Islet of Langerhans (tissue), 1 donor: ENCODE measurements around the gene POLR2F.
"Not testable (repeated sequence)": the region's sequence is repeated elsewhere in the genome, so short reads cannot be mapped to it uniquely, and the experiment has no call there.

Experiments
- FAIRE-seq: peaks from one replicate; lab custom pipeline; 2011; peaks lifted over from hg19 to GRCh38; lab: Jason Lieb, UNC

Gene POLR2F

DNA sequence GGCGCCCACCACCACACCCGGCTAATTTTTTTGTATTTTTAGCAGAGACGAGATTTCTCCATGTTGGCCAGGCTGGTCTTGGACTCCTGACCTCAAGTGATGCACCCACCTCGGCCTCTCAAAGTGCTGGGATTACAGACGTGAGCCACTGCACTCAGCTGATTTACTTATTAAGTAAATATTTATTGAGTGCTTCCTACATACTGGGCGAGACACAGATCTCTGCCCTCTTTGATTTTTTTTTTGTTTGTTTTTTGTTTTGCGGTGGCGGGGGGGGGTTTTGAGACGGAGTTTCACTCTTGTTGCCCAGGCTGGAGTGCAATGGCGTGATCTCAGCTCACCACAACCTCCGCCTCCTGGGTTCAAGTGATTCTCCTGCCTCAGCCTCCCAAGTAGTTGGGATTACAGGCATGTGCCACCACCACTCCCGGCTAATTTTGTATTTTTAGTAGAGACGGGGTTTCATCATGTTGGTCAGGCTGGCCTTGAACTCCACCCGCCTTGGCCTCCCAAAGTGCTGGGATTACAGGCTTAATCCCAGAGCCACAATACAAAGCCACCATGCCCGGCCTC is 2.4 kb downstream of the POLR2F start:
- FAIRE-seq: not testable (repeated sequence)

DNA sequence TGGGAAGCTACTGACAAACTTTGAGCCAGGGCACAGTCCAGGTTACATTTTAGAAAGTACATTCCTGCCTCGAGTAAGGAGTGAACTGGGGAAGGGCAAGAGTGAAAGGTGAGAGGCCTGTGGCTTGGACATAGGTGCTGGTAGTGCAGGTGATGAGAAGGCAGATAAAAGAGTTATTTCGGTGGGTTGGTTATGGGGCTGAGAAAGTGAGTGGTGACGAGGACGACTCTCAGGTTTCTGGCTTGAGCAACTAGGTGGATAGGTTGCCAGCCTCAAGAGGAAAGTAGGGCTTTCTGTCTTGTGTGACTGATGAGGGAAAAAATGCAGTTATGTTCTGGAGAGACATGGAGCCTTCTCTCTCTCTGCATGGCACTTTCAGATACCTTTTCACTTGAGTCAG is 3.7 kb downstream of the POLR2F start:
- no peak for FAIRE-seq

DNA sequence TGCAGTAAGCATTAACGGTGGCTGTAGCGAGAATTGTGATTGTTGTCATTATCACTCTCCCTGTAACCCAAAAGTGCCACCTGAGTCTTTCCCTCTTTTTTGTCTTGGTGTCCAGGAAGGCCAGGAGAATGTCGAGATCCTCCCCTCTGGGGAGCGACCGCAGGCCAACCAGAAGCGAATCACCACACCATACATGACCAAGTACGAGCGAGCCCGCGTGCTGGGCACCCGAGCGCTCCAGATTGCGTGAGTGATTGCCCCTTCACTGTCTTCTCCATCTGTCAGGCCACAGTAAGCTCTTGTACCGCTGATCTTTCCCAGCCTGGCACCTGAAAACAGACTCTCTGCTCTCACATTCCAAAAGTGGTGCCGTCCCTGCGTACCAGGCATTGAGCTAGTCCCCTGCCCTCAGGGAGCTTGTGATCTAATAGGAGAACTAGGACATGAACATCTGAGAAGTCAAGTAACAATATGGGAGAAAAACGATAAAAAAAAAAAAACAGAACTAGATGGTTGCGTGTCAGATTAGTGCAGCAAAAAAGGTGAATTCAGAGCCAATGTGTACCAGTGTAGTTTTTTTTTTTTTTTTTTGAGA is 5.8 kb downstream of the POLR2F start:
- no peak for FAIRE-seq

DNA sequence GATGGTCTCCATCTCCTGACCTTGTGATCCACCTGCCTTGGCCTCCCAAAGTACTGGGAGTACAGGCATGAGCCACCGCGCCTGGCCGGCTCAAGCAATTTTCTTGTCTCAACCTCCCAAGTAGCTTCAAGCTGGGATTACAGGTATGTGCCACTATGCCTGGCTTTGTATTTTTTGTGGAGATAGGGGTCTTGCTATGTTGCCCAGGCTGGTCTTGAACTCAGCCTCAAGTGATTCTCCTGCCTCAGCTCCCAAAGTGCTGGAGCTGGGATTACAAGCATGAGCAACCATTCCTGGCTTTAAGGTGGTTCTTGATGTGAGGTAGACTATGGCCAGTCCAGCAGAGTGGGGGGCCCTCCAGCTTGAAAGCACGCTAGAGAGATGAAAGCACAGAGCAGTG is 7.6 kb downstream of the POLR2F start:
- FAIRE-seq: no peak

DNA sequence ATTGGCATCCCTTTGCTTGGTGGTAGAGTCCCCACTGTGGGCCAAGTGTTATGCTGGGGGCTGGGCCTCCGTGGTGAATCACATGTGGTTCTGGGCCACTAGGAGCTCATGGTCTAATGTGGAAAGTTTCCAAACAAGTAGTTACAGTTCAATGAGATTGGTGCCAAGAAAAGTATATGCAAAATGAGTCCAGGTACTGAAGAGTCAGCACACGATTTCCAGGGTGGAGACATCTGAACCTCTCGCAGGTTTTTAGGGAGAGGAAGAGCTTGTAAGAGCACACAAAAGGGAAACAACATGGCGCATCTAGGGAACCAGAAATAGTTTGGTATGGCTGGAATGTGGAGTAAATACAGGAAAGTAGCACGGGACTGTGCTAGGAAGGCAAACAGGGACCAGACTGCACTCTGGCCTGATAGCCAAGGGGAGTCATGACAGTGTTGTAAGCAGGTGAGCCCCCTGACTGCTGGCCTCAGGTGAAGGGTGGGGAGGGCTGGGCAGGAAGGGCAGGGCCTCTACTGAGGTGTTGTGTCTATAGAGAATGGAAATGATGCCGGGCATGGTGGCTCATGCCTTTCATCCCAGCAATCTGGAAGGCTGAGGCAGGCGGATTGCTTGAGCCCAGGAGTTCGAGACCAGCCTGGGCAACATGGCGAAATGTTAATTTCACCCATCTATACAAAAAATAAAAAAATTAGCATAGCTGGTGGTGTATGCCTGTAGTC is 12.6 kb downstream of the POLR2F start:
- FAIRE-seq: no peak

DNA sequence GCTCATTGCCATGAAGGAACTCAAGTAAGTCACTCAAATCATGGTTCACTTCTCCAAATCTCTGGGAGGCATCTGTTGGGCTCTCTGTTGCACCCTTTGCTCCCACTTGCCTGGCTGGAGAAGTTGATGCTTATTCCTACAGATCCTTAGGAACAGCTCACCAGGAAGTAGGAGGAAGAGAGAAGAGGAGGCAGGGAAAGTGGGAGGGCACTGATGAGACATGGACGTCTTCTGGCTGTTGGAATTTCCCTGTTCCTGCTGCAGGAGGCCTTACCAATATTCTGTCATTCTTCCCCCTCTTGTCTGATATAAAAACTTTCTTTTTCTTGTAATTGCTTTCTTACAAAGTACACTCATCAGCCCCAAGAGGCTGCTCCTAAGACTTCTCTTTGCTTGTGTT is 13.6 kb downstream of the POLR2F start:
- no peak for FAIRE-seq

DNA sequence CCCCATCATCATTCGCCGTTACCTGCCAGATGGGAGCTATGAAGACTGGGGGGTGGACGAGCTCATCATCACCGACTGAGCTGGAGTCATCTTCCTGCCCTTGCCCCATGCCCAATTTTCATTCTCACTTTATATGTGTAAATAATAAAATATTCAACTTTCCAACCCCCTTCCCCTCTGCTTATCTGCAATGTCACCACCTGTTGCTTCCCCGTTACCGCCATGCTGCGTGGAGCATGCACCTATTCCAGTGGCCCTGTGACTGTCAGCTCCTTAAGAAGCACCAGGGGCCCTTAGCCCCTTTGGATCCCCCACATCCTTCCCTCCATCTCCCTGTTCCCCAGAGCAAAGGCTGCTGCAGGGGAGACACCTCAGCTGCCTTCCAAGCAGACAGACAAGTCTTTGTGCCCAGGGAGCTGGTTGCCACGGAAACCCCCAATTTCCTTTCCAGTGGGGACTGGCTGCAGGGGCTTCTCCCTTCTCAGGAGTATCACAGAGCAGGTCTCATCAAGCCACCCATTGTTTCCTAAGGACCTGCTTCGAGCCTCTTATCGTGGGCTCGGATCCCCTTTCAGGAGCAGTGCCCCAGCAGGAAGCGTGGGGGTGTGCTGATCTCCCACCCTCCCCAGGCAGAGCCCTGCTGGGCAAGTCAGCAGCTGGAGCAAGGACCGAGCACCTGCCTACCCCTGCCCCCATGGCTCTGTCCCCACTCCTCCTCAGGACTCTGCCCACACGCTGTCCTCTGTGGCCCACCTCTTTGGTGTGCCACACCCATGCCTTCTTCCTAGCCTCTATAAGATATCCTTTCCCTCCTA is 14.3 kb downstream of the POLR2F start:
- FAIRE-seq: no peak

DNA sequence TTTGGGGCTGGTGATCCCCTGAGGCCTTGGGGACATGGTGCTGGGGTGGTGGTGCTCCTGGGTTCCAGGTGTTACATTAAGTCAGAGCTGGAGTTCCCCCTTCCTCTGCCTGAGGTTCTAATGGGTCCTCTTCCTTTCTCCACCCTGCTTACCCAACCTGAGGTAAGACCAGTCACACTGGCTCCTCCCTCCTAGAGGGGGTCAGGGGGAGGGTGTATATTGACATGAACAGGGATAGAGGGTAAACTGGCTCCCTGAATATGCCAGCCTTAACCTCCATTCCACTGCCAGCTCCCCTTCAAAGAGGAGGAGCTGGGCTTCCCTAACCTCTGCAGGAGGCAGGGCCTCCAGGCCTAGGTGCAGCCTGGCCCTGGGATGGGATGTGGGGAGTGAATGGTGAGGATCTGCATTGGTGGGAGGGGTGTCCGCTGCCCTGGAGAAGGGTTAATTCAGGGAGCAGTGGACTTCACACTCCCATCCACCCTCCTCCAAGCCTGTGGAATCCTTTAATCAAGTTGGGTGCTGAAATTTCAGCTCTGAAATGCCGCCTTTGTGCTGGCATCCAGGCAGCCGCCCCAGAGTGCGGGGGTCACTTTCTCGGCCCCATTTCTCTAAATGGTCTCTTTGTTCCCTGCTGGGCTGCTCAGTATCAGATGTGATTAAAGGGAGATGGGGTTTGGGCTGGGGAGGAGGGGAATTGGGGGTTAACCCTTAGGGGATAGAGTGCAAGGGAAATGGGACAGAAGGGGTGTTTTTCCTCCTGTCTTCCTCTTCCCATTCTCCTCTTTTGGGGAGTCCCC is 15.2 kb downstream of the POLR2F start:
- FAIRE-seq: no peak

DNA sequence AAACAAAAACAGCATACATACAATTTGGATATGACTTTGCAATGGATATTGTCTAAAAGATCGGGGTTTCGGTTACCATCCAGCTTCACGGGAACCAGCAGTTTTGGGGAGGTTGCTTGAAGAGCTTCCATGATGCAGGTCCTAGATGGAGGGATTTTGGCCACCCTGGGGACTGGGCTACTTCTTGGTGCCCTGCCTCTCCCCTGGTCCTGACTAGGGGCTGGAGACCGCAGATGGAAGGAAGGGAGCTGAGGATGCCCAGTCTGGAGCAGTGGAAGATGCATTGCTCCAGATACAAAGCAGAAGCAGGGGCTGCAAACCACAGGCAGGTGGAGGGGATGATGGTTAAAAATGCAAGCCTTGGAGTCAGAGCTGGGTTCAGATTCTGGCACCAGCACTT is 17.4 kb downstream of the POLR2F start:
- no peak for FAIRE-seq

DNA sequence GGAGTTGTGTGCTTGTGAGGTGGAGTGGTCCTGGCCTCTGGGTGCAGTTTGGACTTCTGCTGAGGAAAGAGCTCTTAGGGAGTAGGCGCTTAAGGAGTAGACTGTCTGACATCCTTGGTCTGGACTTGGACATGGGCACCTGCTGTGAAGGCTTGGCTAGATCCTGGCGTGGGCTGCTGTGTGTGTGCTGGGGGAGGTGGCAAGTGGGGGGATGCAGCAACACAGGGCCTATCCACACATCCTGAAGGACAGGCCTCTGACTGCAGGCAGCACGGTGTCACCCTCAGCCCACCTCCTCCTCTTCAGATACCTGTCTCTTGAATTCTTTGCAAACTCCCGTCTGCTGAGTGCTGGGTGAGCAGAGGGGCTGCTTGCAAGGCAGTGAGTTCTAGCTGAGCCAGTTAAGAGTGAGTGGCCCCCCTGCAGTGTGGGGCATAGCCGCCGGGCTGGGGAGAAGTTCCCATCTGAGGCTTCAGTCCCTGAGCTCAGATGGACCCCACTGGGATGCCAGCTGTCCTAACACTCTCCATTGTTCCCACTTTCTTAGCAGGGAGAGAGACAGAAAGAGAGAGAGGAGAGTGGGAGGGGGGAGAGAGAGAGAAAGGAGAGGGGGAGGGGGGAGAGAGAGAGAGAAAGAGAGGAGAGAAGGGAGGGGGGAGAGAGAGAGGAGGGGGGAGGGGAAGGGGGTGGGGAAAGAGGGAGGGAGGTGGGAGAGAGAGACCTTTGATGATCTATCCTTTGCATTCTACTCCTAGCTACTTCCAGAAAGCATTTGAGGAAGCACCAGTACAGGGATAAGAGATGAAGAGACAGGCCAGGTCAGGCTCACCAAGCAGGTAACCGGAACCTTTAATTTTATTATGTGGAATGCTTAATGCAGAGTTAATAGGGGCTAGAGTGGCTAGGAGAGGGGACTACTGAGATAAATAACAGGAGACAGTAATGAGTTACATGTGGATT is 18.3 kb downstream of the POLR2F start:
- FAIRE-seq: no peak

DNA sequence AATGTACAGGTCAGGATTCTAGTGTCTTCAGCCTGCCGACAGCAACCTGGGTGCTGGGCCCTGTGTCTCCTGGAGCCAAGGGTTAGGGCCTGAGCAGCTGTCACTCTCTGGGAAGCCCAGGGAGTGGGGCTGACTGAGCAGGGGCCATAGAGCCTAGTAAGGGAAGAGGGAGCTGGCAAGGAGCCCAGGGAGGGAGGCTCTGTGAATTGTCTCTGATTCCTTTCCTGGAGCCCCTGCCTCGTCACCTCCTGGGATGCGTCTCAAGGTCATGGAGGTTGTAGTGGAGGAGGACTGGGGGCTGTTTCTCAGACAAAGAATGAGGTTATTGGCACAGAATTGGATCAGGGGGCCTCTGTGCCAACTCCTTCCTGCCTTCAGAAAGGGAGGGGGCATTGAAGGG is 19.0 kb downstream of the POLR2F start:
- no peak for FAIRE-seq

- no peak for FAIRE-seq
Observed at GRCh38 chr22:37973271-37974170, 20.0 kb downstream of the POLR2F start.

- no peak for FAIRE-seq
Observed at GRCh38 chr22:37975153-37975552, 21.7 kb downstream of the POLR2F start.

- not testable (repeated sequence) for FAIRE-seq
Observed at GRCh38 chr22:37976022-37976421, 22.5 kb downstream of the POLR2F start.

- FAIRE-seq: no peak
Observed at GRCh38 chr22:37976547-37976946, 23.0 kb downstream of the POLR2F start.

DNA sequence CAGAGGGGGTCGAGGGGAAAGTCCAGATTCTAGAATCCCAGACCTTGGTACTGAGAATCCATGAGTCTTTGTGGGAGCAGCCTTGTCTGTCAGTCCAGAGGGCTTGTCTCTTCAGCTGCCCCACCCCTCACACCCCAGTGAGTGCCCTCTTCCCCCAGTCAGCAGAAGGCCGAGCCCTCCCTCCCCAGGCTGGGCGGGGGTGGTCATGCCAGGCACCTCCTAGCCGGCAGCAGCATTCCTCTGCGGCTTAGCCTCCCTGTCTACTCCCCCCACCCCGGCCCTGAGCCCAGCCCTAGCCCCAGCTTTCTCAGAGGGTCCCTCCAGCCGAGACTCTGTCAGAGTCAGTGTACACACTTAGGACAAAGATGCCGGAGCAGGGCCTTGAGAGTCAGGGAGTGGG is 26.3 kb downstream of the POLR2F start:
- FAIRE-seq: no peak

DNA sequence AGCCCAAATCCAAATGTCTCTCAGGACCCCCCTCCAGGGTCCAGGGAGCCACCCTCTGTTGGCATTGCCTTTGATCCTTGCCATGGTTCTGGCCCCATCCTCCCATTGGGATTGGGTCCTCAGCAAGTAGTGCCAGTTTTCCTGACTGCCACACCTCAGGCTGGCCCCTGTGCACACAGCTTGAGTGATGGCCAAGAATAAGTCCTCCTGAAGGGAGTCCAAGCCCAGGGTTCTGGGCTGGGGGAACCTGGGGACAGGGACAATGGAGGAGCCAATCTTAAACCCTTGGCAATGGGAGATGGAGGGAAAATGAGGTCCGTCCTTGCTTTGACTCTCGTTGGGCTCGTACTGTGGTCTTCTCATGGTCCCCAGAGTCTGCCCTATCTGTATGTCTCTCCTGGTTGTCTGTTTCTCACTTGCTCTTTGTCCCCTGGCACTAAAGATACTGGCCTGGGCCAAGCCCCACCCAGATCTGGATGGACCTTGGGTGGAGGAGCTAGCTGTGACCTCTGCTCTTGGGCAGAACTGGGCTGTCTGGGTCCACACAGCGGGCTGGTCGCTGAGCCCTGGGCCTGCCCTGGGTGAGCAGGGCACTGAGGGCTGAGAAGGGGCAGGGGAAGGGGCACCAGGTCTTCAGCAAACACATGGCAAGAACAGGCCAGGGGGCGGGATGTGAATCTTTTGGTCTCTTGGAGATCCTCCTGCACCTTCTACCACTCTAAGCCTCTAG is 27.9 kb downstream of the POLR2F start:
- no peak for FAIRE-seq

GRCh38 chr22:37982151-37982785 is 28.8 kb downstream of the POLR2F start:
- no peak for FAIRE-seq
